DOHH2 (cell line): ENCODE data around the gene IQCM.

ENCODE experiments used
- H3F3A ChIP-seq: fragments of 200-600 bp; sonication (generic), shearing (Covaris generic); 2 replicates; pipeline ENCODE4 v1.6.0; 2016; ENCODE audit warnings: antibody characterized with exemption, mild to moderate bottlenecking; ENCODE audit not compliant: control insufficient read depth, insufficient read depth
- H3K27ac ChIP-seq: fragments of 200-600 bp; sonication (generic); 2 replicates; pipeline ENCODE4 v1.5.1; 2014; ENCODE audit warnings: low read depth, mild to moderate bottlenecking, low read length, moderate library complexity
- H3K27me3 ChIP-seq: fragments of 200-600 bp; sonication (generic); 2 replicates; pipeline ENCODE4 v1.6.1; 2014; ENCODE audit warnings: mild to moderate bottlenecking, low read length, mixed read lengths; ENCODE audit not compliant: control insufficient read depth
- H3K36me3 ChIP-seq: fragments of 200-600 bp; sonication (generic); 2 replicates; pipeline ENCODE4 v1.6.1; 2014; ENCODE audit warnings: mild to moderate bottlenecking, low read length, moderate library complexity, mixed read lengths; ENCODE audit not compliant: control insufficient read depth
- H3K4me1 ChIP-seq: fragments of 200-600 bp; sonication (generic); 2 replicates; pipeline ENCODE4 v1.6.1; 2014; ENCODE audit warnings: mild to moderate bottlenecking, low read length, mixed read lengths; ENCODE audit not compliant: control insufficient read depth
- H3K4me2 ChIP-seq: fragments of 200-600 bp; sonication (generic); 2 replicates; pipeline ENCODE4 v1.6.0; 2014; ENCODE audit warnings: mild to moderate bottlenecking, low read length, moderate library complexity
- H3K4me3 ChIP-seq: fragments of 200-600 bp; sonication (generic); 2 replicates; pipeline ENCODE4 v1.5.1; 2014; ENCODE audit warnings: mild to moderate bottlenecking, low read length, mixed read lengths
- H3K79me2 ChIP-seq: fragments of 200-600 bp; sonication (generic); 2 replicates; pipeline ENCODE4 v1.6.1; 2014; ENCODE audit warnings: mild to moderate bottlenecking, low read length, mixed read lengths; ENCODE audit not compliant: control insufficient read depth
- H3K9me2 ChIP-seq: fragments of 200-600 bp; sonication (generic); replicated peaks from 2 replicates; pipeline ENCODE4 v1.6.1; 2014; ENCODE audit warnings: mild to moderate bottlenecking, low read length, mixed read lengths; ENCODE audit not compliant: control insufficient read depth
- H3K9me3 ChIP-seq: fragments of 200-600 bp; sonication (generic); 2 replicates; pipeline ENCODE4 v1.6.1; 2014; ENCODE audit warnings: antibody characterized with exemption, low read length, mixed read lengths; ENCODE audit not compliant: control insufficient read depth, insufficient read depth
- H4K20me1 ChIP-seq: fragments of 200-600 bp; sonication (generic); 2 replicates; pipeline ENCODE4 v1.6.0; 2014; ENCODE audit warnings: low read depth, mild to moderate bottlenecking, antibody characterized with exemption, low read length, moderate library complexity; ENCODE audit not compliant: control insufficient read depth, insufficient read depth
- CTCF ChIP-seq: fragments of 200-600 bp; sonication (generic); IDR thresholded peaks from one replicate; pipeline ENCODE4 v1.5.1; 2014; ENCODE audit warnings: antibody characterized with exemption, mild to moderate bottlenecking, low read depth, low read length; ENCODE audit not compliant: poor library complexity, severe bottlenecking
- EZH2phosphoT487 ChIP-seq: fragments of 200-600 bp; sonication (generic); IDR thresholded peaks from 2 replicates; pipeline ENCODE4 v1.6.1; 2017; ENCODE audit warnings: borderline replicate concordance, mild to moderate bottlenecking, antibody characterized with exemption, low read length, moderate library complexity, mixed read lengths

IQCM gene

GRCh38 chr4:149409146-149409545 lies 406.5 kb downstream of the IQCM start:
- no peak overlapping the region for H3K4me3 ChIP-seq
- H4K20me1 ChIP-seq = no peaks in the 10 kb centered on the region
- no peaks in the 10 kb centered on the region for H3K36me3 ChIP-seq
- H3K9me2 ChIP-seq = no peaks in the 10 kb centered on the region
- no peaks in the 10 kb centered on the region for H3K9me3 ChIP-seq
- H3K79me2 ChIP-seq = no peaks in the 10 kb centered on the region
- TF ChIP-seq CTCF = no peak
- no peak for TF ChIP-seq EZH2phosphoT487
- no peaks in the 10 kb centered on the region for H3F3A ChIP-seq
- H3K27me3 ChIP-seq = no peaks in the 10 kb centered on the region
- H3K27ac ChIP-seq = no peak overlapping the region
- no peak overlapping the region for H3K4me2 ChIP-seq
- H3K4me1 ChIP-seq = no peaks in the 10 kb centered on the region

- Histone ChIP-seq H4K20me1 (no peaks in the 10 kb centered on the region), H3K4me3 (no peak overlapping the region), H3K36me3 (no peaks in the 10 kb centered on the region), H3K4me2 (no peak overlapping the region), H3F3A (no peaks in the 10 kb centered on the region), H3K9me2 (no peaks in the 10 kb centered on the region), H3K27ac (no peak overlapping the region), H3K79me2 (no peaks in the 10 kb centered on the region), H3K4me1 (no peaks in the 10 kb centered on the region), H3K9me3 (no peaks in the 10 kb centered on the region), H3K27me3 (no peaks in the 10 kb centered on the region)
- TF ChIP-seq EZH2phosphoT487 (no peak), CTCF (no peak)
Measured at GRCh38 chr4:149404143-149404542, 411.5 kb downstream of the IQCM start.

- no peak for TF ChIP-seq EZH2phosphoT487
- no peak for TF ChIP-seq CTCF
- Histone ChIP-seq H4K20me1 (no peaks in the 10 kb centered on the region), H3K27ac (no peak overlapping the region), H3K36me3 (no peaks in the 10 kb centered on the region), H3K79me2 (no peaks in the 10 kb centered on the region), H3K27me3 (no peaks in the 10 kb centered on the region), H3K9me3 (no peaks in the 10 kb centered on the region), H3K4me3 (no peak overlapping the region), H3F3A (no peaks in the 10 kb centered on the region), H3K4me2 (no peak overlapping the region), H3K4me1 (no peaks in the 10 kb centered on the region), H3K9me2 (no peaks in the 10 kb centered on the region)
Measured at GRCh38 chr4:149403081-149403480, 412.6 kb downstream of the IQCM start.

- no peaks in the 10 kb centered on the region for H3K9me3 ChIP-seq
- H3K79me2 ChIP-seq = no peaks in the 10 kb centered on the region
- H3K4me1 ChIP-seq = no peaks in the 10 kb centered on the region
- no peak overlapping the region for H3K4me2 ChIP-seq
- no peaks in the 10 kb centered on the region for H3K36me3 ChIP-seq
- no peak overlapping the region for H3K4me3 ChIP-seq
- no peak overlapping the region for H3K27ac ChIP-seq
- no peaks in the 10 kb centered on the region for H3K27me3 ChIP-seq
- H3F3A ChIP-seq = no peaks in the 10 kb centered on the region
- TF ChIP-seq EZH2phosphoT487 (no peak), CTCF (no peak)
- H4K20me1 ChIP-seq = no peaks in the 10 kb centered on the region
- no peaks in the 10 kb centered on the region for H3K9me2 ChIP-seq
Measured at GRCh38 chr4:149398993-149399392, 416.6 kb downstream of the IQCM start.
